MCF 10A (cell line): ENCODE results near the gene SMAGP. TPM values are rescaled to one million over a fixed set of nuclear protein-coding genes. Genes with fewer than 3 reads are reported as not detected.

Experiments used
- total RNA-seq: library from RNA; stranded (reverse); gene quantifications from 2 replicates; pipeline ENCODE4 v1.2.3, GENCODE V29; 2022

Gene SMAGP
- total RNA-seq, 1 experiment from 2014 or later: 17.4 TPM

Other genes with a start within 250 kb of the SMAGP start
- 45.6 and 60.9 TPM in 2 replicates for gene SLC11A2, start 244.0 kb downstream of the SMAGP start, total RNA-seq
- gene LETMD1, start 222.1 kb downstream of the SMAGP start, total RNA-seq: 60.5 and 65.8 TPM in 2 replicates
- 41.4 and 46.3 TPM in 2 replicates for gene CSRNP2, start 186.8 kb downstream of the SMAGP start, total RNA-seq
- 31.5 and 34.9 TPM in 2 replicates for gene TFCP2, start 97.3 kb downstream of the SMAGP start, total RNA-seq
- 3.0 and 3.8 TPM in 2 replicates for gene POU6F1, start 52.4 kb downstream of the SMAGP start, total RNA-seq
- gene DAZAP2, start 31.6 kb downstream of the SMAGP start, total RNA-seq: 74.2 and 93.2 TPM in 2 replicates
- gene BIN2, start 53.8 kb upstream of the SMAGP start, total RNA-seq: not detected in 2 replicates
- not detected in 2 replicates for gene CELA1, start 76.3 kb upstream of the SMAGP start, total RNA-seq
- 24.8 and 27.6 TPM in 2 replicates for gene GALNT6, start 121.0 kb upstream of the SMAGP start, total RNA-seq
- 0.56 and 1.1 TPM in 2 replicates for gene SLC4A8, start 154.4 kb upstream of the SMAGP start, total RNA-seq